HG02610 (cell line): Measurements from ENCODE around the gene CCDC91.
"Not testable (repeated sequence)": the region's sequence is repeated elsewhere in the genome, so short reads cannot be mapped to it uniquely, and the experiment has no call there.

Source experiments
- ATAC-seq: cut with Tn5 transposase; IDR thresholded peaks from one replicate; pipeline ENCODE4 v1.9.1; 2021; ENCODE audit warnings: mild to moderate bottlenecking, moderate library complexity; ENCODE audit not compliant: unreplicated experiment

The CCDC91 gene

DNA sequence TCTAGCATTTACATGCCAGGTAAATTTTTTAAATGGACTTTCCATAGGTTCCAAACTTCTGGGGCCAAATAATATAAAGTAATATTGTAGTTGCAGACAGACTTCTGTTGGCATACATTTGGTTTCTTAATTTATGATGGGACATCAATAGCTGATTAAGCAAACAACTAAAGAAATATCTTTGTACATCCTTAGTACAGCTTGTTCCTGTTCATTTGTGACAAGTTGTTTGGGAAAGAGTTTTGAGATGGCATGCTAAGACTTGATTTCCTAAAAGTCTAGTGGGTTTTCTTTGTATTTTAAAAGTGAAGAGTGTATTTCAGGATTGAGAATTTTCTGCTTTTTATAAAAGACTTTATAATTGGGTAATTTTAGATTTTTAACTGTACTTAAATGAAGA is 41.0 kb downstream of the CCDC91 start:
- no peak for ATAC-seq

DNA sequence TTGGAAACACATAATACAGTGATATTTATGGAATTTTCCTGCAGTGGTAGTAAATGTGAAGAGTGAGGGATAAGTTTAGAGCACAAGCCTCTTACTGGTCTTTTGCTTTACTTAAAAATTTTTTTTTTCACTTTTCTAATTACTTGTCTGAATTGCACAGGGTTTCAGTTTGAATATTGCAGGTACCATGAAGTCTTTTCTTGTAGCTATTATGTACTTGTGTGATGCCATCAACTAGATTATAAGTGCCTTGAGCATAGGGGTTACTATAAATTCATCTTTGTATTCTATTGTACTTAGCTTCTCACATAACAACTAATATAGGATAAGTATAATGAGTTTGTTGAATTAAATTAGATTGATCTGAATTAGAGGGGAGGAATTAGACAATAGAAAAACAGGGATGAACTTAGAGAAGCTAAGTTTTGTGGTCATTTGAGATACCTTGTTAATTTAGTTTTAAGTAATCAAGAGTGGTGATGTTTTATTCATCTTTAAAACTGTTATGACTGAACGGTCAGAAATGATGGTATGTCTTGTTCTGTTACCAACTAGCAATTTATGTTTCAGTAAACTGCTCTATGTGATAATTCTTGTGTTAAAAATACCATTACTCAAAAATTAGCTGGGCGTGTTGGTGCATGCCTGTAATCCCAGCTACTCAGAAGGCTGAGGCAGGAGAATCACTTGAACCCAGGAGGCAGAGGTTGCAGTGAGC is 42.1 kb downstream of the CCDC91 start:
- ATAC-seq, result peak; percentile 81

DNA sequence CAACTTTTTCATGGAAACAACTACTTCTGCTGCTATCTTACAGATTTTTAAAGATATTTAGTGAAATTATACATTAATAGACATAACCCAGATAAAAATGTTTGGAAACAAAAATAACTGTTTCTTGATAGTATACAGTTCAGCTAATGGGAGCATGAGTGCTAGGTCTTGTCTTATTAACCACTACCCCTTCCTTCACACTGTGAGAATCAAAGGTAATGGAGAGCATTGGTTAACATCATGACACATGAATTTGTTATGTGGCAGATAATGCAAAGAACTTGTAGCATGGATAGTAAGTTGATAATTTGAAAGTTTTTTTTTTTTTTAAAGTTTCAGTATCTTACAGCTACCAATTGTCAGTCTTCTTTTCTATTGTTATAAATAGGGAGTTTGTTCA is 44.2 kb downstream of the CCDC91 start:
- ATAC-seq, result no peak

GRCh38 chr12:28235015-28235414 is 44.8 kb downstream of the CCDC91 start:
- ATAC-seq, result peak; percentile 40

DNA sequence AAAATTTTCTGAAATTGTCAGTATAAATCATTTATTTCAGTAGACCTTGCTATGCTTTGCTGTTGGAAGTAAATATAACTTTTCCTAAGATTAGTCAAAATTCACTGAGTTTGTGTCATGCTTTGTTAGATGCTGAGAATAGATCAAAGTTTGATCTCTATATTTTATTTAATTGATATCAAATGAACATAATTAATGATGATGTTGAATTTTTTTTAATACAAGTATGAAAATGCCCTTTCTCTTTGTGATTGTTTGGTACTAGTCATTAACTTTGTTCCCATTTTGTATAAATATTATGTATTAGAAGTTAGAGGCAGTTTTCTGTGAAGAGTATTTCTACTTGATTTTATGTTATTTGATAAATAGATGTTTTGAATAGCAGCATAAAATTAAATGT is 45.7 kb downstream of the CCDC91 start:
- no peak for ATAC-seq

DNA sequence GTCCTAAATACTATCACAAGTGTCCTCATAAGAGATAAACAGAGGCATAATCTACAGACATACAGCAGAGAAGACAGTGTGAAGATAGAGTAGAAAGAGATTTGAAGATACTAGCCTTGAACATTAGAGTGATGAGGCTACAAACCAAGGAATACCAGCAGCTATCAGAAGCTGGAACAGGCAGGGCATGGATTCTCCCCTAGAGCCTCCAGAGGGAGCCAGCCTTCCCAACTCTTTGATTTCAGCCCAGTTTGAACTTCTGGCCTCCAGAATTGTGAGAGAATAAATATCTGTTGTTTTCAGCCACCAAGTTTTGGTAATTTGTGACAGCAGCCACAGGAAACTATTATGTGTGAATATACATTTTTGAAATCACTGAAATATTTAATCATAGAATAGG is 47.2 kb downstream of the CCDC91 start:
- ATAC-seq, result no peak

DNA sequence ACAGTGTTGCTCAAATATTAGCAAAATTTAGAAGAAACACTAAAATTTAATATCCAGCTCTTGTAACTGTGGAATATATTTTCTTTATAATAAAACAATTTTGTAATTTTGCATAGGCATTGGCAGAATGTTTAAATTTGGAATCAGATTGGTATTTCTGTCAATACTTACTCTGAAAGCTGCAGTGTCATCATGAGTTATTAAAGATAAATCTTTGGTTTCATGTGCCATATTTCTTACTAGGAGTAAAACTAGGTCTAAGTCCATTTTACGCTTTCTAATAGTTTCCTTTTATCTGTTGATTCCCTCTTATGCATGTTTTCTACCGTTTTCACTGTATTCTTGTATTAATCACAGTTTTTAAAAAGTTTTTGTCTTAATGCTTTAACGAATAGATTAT is 49.7 kb downstream of the CCDC91 start:
- no peak for ATAC-seq

- no peak for ATAC-seq
These were observed 50.6 kb downstream of the CCDC91 start for GRCh38 chr12:28240853-28241252.

- no peak for ATAC-seq
These were observed 51.9 kb downstream of the CCDC91 start for GRCh38 chr12:28242129-28242495.

- no peak for ATAC-seq
These were observed 52.4 kb downstream of the CCDC91 start for GRCh38 chr12:28242496-28243309.

GRCh38 chr12:28243310-28243633 is 53.0 kb downstream of the CCDC91 start:
- no peak for ATAC-seq

GRCh38 chr12:28247806-28248205 is 57.5 kb downstream of the CCDC91 start:
- ATAC-seq, result no peak

- peak; percentile 21 for ATAC-seq
These were observed 58.4 kb downstream of the CCDC91 start for GRCh38 chr12:28248555-28249145.

GRCh38 chr12:28253161-28253641 is 62.9 kb downstream of the CCDC91 start:
- ATAC-seq, result peak; percentile 95

- ATAC-seq, result no peak
These were observed 67.2 kb downstream of the CCDC91 start for GRCh38 chr12:28257411-28257810.

- no peak for ATAC-seq
These were observed 68.7 kb downstream of the CCDC91 start for GRCh38 chr12:28258998-28259397.

DNA sequence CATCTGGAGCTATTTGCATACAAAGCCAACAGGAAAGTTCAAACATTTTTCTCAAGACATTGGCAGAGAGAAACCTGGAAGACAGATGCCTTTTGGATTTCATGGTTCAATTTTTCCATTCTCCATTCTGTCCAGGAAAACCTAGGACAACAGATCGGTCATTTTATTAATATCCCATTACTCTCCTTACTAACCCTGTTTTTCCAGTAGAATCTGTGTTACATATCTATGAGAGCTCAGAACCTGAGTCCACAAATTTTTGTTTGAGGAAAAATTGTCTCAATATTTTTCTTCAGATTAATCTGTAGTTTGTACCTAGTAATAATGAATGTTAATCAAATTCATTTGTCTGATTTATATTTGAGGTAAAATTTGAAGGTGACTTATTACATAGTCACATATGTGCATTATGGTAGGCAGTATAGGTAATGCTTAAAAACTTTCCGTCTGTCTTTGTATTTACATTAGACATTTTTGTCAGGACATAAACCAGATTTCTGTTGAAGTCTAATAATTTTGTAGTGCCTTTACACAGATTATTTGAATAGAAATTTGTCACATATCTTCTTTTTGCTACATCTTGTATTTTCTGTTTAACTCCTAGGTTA is 75.3 kb downstream of the CCDC91 start:
- no peak for ATAC-seq

DNA sequence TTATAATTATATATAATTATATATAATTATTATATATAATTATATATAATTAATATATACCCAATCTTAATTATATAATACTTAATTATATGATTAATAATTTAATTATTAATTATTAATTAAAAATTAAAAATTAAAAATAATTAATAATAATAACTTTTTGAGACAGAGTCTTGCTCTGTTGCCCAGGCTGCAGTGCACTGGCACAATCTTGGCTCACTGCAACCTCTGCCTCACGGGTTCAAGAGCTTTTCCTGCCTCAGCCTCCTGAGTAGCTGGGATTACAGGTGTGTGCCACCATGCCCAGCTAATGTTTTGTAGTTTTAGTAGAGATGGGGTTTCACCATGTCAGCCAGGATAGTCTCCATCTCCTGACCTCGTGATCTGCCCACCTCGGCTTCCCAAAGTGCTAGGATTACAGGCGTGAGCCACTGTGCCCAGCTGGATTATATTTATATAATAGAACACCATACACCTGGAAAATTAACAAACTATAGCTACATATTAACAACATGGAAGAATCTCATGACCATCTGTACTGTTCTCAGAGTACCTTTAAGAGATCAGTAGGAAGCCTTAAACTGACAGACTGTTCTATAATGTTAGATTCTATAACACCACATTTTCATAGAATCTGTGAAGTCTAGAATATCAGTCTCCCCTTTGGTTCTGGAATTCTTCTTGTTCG is 77.8 kb downstream of the CCDC91 start:
- not testable (repeated sequence) for ATAC-seq

DNA sequence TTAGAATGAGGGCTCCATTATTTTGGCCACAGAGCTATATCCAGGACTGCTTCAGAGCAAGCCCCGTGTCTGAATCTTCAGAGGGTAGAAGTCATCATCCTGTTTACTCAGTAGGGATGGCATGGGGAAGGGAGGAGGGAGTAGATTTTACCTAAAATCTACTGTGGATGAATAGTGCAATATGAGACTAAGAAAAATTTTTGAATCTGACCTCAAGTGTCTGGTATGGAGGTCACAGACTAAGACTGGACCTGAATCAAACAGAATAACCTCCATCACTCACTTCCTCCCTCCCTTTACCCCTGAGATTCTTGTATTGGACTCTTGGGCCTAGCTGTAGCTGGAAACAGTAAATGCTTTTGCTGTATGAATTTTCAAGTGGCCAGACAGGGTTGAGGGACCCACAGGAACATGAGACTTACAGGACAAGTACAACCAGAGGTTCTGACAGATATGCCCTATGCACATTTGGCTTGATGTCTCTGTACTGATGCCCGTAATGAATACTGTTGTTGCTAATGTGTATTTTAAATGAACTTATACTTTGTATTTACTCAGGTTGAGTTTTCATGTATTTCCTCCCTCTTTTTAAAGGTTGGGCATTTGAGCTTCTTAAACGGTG is 78.5 kb downstream of the CCDC91 start:
- ATAC-seq, result no peak

- no peak for ATAC-seq
These were observed 79.6 kb downstream of the CCDC91 start for GRCh38 chr12:28269851-28270250.

GRCh38 chr12:28278499-28278898 is 88.2 kb downstream of the CCDC91 start:
- no peak for ATAC-seq
